Posterior vena cava (tissue), 2 donors: ENCODE results near the gene KIF1A. TPM values are rescaled to one million over a fixed set of nuclear protein-coding genes. Genes with fewer than 3 reads are reported as not detected.
A peak's percentile ranks its signal among the peaks of the same experiment; 100 is the strongest.
"Not testable (repeated sequence)": the region's sequence is repeated elsewhere in the genome, so short reads cannot be mapped to it uniquely, and the experiment has no call there.

Experiments used
- DNase-seq: peaks from one replicate; pipeline ENCODE4 v3.0.0-alpha.2; 2020; ENCODE audit warnings: low spot score
- intact Hi-C, 2 donors: fragments of 100-400 bp; cut with DNase I; formaldehyde crosslinking; loops; one replicate each; pipeline versions ENCODE4 v1.14.1 to v1.14.2; 2022 to 2023
- total RNA-seq, 2 donors: library from RNA; stranded (reverse); fragmentation: NEBNext Ultra II Directional; extraction: Animal tissue kit (Norgen Biotek cat#: 25700); gene quantifications; one replicate each; pipeline ENCODE4 v1.2.1, GENCODE V29; 2021
- donor health status: DM: yes; HTN: yes; CAD: no.
- donor health status: DM: yes; HTN: yes; CAD: no.

KIF1A gene
- total RNA-seq, 2 donors from 2014 or later = 0.37 to 0.57 TPM

DNA sequence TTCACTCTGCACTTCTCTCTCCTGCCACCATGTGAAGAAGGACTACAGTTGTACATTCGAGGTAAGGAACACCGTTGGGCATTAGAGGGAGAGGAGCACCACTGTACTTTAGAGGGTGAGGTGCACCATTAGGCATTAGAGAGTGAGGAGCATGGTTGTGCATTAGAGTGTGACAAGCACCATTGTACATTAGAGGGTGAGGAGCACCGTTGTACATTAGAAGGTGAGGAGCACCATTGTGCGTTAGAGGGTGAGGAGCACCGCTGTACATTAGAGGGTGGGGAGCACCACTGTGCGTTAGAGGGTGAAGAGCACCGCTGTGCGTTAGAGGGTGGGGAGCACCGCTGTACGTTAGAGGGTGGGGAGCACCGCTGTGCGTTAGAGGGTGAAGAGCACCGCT, 27.8 kb upstream of the KIF1A start:
- intact Hi-C loops = no loop called here
- no peak for DNase-seq

DNA sequence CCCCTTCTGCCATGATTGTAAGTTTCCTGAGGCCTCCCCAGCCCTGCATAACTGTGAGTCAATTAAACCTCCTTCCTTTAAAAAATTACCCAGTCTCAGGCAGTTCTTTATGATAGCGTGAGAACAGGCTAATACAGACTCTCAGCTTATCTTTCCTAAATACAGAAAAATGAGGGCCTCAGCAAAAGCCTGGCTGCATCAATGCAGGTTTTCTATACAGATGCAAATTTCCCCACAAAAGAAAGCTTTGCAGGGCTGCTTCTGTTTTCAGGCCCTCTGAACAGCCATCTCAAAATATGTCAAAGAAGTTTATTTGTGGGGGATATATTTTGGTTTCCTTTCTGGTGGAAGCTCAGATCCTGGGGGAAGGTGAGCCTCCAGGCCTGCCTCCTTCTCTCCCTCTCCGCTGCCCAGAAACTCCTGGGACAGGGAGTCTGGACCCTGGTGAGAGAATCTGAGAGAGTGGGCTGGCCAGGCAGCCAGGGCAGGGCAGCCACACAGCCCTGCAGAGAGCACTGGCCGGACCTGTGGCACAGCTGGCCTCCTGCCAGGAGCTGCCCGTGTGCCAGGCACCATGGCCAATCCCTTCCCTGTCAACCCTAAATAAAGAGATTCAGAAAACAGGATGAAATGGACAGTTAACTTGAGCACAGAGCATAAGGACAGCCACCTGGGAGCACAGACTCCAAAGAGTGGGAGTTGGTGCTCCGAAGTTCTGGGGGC, 27.0 kb upstream of the KIF1A start:
- intact Hi-C loops = no loop called here
- DNase-seq = no peak

DNA sequence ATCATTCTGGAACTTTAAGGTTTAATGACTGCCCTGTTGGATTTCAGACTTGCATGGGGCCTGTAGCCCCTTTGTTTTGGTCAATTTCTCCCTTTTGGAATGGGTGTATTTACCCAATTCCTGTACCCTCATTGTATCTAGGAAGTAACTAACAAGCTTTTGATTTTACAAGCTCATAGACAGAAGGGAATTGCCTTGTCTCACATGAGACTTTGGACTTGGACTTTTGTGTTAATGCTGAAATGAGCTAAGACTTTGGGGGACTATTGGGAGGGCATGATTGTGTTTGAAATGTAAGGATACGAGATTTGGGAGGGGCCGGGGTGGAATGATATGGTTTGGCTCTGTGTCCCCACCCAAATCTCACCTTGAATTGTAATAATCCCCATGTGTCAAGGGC, 26.3 kb upstream of the KIF1A start:
- intact Hi-C loops, DNase-seq: not testable (repeated sequence)

DNA sequence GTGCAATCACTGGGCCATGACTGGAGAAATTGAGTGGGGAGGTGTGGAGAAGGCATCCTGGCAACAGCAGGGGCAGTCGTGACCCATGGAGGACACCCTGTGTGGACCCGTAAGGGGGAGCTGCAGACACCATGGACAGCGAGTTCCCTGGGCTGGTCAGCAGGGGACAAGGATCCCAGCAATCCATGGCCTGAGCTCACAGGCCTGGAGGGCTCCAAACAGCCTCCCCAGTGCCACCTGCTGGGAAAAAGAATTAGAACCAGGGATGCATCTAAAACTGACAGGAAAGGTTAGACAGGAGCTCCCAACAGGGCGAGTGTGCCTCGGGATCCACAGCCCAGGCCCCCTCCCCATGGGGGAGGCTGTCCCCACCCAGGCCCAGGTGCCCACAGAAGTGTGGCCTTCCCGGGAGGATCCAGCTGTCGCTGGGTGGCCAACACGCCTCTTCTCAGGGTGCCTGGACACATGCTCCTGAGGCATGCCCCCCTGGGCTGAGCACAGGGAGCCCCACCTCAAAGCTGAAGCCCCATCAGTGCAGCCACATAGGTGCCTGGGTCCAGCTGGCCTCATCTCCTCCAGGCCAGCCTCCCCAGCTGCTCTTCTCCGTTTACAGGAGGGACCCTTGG, 20.5 kb upstream of the KIF1A start:
- DNase-seq = no peak
- intact Hi-C loops = no loop called here

DNA sequence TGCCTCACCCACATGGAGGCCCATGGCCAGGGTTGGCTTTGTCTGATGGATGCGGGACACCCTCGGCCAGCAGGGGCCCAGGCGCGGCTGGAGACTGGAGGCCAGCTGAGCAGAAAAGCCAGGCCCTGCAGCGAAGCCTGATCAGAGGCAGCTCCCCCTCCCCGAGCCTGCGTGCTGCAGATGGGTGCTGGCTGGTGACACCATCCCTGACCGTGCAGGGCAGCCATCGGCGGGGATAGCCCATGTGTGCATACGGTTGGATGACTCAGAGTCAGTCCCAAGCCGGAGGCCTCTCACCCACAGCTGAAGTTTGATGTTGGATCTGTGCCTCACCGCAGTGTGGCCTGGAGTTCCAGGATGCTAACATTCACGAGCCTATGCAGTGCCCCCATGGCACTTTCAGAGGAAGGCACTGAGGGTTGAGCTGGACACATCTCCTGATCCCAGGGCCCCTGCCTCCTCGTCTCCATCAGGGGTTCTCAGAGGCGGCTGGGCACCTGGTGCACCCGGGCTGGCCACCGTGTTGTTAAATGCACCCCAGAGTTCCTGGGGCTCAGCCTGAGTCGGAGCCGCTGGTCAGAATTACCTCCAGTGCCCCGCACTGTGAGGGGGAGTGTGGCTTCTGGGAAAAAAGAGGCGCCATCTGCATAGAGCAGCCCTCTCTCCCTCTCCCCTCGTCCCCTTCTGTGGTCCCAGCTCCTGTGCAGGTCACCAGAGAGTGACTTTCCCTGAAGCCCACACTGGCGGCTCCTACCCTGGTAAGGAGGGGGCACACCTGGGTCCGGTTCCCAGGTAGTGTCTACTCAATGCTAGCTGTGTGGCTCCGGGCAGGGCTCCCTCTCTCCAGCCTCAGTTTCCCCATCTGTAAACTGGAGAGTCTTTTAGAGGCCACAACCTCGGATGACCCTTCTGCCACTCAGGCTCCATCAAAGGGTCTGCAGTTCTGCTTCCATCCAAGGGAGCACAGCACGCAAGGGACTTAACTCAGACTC, 19.4 kb upstream of the KIF1A start:
- peak; percentile 77 for DNase-seq
- intact Hi-C loops = no loop called here

DNA sequence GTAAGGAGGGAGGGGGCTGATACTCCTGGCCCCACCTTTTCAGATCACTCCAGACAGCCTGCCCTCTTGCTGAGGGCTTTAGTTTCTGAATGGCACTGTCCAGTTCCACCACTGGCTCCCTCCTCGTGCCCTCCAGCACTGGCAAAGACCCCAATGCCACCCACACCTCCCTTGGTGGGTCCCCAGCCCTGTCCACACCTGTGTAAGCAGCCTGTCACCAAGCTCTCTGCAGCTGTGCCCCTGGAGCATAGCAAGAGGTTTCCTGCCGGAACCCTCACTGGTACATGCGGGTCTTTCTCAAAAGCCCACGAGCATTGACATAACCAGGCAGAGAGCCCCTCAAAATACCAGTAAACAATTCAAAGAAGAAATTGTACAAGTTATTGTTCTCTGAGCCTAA, 17.6 kb upstream of the KIF1A start:
- intact Hi-C loops = no loop called here
- no peak for DNase-seq

DNA sequence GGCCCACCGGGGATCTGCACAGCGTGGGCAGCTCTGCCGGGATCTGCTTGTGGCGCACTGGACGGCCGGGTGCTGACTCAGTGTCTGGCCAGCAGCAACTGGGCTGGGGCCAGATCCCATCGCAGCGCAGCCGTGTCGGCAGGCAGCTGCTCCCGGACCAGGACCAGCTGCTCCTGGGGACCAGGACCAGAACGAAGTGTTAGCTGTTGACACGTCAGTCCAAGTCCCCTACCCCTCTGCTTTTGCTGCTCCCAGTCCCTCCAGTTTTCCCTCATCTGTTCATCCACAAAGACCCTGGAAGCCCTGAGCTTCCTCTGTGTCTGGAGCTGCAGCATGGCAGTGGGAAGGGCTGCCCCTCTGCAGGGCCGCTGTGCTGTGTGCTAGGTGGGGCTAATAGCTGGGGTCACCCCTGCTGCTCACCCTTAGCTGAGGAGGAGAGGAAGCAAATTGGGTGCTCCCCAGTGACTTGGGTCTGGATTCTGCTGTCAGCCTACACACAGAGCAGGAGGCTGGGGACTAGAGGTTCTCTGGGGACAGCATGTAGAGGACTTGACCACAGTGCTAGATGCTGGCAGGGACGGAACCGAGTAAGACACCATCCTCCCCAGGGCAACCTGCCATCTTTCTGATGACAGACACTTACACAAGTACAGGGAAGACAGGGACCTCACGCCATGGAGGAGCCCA, 16.9 kb upstream of the KIF1A start:
- intact Hi-C loops = no loop called here
- DNase-seq = peak; percentile 89

DNA sequence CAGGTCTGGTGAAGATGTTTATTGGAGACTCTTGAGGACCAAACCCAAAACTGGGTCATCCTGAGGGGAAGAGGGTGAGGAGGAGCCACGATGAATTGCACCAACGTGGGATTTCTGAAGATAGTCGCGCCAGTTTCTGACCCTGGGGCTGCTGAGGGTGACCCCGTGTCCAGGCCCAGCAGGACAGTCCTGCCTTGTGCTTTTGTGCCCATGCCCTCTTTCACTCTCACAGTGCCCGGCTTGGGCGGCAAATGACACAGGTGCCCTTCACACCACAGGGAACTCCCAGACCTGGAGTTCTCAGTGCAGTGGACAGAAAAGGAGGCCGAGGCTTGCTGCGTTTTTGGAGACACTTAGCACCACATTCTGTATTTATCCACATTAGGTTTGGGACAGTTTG, 15.5 kb upstream of the KIF1A start:
- intact Hi-C loops = no loop called here
- DNase-seq = no peak

DNA sequence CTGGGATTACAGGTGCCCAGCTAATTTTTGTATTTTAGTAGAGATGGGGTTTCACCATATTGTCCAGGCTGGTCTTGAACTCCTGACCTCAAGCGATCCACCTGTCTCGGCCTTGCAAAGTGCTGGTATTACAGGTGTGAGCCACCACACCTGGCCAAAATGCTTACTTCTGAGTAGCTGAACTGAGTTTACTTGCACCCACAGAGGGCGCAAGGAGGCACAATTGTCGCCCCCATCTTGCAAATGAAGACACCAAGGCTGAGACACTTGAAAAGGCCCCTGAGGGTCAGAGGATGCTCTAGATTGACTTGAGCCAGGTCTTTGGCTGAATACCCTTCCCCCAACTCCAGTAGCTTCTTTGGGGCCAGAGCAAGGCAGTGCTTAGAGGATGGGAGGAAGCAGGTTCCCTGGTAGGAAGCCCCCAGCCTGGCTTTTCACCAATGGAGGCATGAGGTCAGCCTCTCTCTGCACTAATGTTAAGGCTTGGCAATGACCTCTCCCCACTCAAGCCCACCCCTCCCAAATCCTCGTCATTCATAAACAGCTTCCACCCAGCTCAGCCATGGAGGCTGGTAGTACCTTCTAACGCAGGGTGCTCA, 14.5 kb upstream of the KIF1A start:
- no peak for DNase-seq
- intact Hi-C loops = no loop called here

DNA sequence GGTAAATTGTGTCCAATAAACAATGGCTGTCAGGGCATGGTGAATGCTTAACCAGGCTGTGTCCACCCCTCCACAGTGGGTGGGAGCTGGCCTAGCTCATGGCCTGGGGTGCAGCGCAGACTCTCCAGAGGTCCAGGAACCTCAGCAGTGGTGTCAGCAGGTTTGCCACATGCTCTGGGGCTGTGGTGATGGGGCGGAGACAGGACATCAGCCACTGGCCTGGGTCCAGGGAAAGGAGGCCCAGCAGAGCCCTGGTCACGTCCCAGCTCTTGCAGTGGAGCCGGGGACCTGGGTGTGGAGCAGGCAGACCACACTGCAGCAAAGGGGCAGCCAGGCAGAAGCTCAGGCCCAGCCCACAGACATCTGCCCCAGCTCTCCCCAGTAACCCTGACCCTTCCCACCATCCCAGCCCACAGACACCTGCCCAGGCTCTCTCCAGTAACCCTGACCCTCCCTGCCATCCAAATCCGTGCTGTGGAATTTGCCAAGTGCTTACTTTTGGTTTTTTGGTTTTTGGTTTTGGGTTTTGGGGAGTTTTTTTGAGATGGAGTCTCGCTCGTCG, 13.8 kb upstream of the KIF1A start:
- intact Hi-C loops = no loop called here
- DNase-seq = no peak

DNA sequence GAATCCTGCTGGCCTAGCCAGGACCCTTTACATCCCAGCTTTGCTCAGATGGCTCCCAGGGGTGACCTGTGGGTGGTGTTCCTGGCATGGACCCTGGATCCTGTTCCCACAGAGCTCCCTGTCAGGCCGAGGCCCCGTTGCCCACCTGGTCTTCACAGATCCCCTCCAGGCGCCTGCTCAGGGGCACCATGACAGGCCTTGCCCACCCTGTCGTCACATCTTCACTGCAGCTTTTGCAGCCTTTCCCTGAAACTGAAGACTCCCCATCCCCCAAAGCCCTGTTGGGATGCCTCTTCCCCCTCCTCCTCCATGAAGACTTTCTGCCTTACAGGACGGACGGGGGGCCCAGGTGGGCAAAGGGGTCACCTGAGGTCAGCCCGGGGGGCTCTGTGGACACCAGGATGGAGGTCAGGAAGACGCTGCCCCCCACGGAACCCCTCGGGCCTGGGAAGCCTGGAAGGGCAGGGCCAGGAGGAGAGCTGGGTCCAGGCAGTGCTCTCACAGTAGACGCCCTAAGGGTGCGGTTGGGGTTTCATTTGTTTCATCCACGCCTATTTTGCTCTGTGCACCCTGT, 13.0 kb upstream of the KIF1A start:
- DNase-seq = no peak
- intact Hi-C loops = no loop called here

DNA sequence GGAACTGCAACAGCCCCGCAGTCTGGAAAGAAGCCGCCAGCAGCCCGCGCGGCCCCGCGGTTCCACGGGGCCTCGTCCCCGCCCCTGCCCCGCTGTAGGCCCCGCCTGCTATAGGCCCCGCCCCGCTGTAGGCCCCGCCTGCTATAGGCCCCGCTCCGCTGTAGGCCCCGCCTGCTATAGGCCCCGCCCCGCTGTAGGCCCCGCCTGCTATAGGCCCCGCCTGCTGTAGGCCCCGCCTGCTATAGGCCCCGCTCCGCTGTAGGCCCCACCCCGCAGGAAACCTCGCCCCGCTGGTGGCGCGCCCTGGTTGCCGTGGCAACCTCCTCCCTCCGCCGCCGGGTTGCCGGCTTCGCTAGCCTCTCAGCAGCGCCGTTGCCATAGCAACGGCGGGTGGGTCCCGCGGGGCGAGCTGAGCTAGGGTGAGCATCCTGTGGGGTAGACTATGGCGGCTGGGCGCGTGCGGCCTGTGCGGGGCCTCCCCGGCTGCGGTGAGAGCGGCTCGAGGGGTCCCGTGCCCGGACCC, 12.2 kb upstream of the KIF1A start:
- intact Hi-C loops = no loop called here
- DNase-seq = peak; percentile 98

DNA sequence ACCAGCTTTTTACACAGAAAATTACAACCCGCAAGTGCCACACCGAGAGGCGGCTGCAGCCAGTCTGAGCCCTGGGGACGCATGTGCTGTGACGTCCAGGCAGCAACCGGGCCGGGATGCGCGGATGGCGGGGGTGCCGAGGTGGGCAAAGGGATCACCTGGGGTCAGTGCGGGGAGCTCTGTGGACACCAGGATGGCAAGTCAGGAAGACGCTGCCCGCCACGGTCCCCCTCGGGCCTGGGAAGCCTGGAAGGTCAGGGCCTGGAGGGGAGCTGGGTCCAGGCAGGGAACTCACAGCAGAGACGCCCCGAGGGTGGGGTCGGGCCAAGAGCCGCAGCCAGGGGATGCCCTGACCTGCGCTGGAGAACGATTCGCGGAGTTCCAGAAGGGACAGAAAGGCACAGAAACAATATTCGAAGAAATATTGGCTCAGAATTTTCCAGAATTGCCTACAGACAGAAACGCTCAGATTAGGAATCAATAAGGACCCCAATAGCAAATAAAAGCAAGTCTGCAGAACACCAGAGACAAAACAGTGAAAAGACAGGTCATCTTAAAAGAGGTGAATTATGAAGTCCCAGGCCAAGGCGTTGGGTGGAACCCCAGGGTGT, 11.7 kb upstream of the KIF1A start:
- intact Hi-C loops = no loop called here
- DNase-seq = no peak

DNA sequence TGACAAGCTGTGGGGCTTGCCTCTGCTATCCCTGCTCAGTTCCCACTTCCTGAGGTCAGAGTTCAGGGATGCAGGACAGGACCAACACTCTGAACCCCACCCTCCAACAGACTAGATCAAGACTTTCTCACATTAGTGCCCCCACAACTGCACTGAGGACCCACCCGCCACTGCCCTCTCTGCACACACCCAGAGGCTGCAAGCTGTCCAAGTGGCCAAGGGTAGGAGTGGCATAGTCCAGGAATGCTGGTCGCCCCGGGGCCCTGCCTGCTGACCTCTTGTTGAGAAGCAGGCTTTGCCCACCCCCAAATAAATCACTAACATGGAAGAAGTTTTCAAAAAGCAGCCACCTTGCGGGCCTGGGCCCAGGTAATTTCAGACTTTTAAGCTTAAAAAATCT, 5.5 kb upstream of the KIF1A start:
- DNase-seq = no peak

DNA sequence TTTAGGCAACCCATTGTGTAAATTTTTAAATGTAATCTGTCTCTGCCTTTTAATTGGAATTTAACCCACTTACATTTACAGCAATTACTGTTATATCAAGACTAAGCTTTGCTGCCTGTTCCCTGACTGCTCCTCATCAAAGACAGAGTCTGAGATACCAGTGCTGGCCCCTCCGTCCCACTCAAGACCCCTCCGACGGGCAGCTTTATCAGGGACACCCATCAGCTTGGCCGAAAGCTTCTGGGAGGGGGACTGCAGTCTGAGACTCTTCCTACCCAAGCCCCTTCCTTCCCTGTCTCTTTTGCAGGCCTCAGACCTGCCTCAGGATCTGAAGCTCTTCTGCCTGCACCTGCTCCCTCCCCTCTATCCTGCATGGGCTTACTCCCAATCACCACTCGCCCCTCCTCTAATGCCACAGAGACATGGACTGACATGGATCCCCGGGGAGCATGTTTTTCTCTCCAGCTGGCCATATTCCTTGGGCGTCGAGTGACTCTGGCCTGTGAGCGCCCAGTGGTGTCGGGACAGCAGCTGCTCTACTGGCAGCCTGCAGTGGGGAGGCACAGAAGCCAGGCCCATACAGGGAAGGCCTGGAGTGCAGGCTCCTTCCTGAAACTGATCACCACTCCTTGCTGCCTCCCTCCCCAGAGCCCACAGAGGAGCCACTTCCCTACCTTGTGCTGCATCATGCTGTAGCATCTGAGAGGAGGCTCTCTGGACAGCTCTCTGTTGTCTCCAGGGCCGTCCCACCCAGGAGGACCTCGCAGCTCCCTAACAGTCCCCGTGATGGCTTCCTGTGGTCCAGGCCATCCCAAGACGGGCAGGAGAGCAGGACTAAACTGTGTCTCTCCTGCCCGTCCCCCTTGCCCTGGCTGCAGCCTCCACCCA, 3.7 kb upstream of the KIF1A start:
- intact Hi-C loops = no loop called here
- DNase-seq = no peak

More for the DNA sequence above, 5.5 kb upstream of the KIF1A start:
- intact Hi-C loops = no loop called here

DNA sequence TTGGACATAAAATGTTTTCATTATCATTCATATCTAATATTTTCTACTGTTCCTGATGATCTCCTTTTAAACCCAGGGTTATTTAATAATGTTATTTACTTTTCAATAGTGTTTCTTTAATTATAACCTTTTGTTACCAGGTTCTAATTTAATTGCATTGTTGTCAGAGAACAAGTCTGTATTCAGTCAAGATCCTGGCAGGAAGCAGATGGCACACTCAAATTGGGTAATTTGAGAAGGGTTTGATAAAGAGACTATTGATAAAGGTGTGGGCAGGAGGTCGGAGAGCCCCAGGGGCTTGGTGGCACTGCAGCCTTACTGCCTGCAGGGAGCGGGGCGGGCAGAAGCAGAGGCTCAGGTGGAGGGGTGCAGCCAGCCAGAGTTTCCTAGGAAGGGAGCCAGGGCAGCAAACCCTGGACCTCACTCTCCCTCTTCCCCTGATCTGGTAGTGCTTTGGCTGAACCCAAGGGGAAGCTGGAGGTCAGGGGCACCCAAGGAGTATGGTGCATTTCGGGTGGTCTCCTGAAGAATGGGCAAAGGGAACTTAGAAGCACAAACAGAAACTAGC, 2.3 kb upstream of the KIF1A start:
- DNase-seq = no peak
- intact Hi-C loops = no loop called here

DNA sequence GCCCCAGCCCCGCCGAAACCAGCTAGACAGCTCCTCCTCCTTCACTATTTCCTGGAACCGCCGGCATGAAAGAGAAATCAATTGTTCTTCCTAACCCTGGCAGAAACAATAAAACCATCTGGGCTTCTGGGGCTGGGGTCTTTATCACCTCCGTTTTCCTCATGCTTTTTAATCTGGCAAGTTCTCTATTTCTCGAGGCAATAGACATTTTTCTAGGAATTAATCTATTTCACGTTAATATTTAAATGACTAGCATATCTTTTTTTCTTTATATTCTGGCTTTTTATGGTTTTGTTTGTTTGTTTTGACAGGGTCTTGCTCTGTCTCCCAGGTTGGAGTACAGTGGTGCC, 1.4 kb upstream of the KIF1A start:
- intact Hi-C loops = no loop called here

More for the DNA sequence above, 1.4 kb upstream of the KIF1A start:
- DNase-seq = no peak
